Calu3 (cell line): Measurements from ENCODE around the gene TTC23. TPM values are rescaled to one million over a fixed set of nuclear protein-coding genes. Genes with fewer than 3 reads are reported as not detected.

Experiments
- BruUV-seq: library from RNA; stranded (reverse); fragments of 400-500 nt; replicated peaks from 2 replicates; lab custom pipeline; 2021; lab: Mats Ljungman, UMichigan
- CTCF ChIA-PET: fragments of 300-600 bp; sonication (Branson Sonifier 250); formaldehyde crosslinking; loops from one replicate; lab custom pipeline; 2022; ENCODE audit warnings: antibody characterized with exemption; lab: Charles Lee
- DNase-seq: peaks from one replicate; pipeline ENCODE4 v3.0.0; 2022
- H3K27ac Mint-ChIP-seq: one replicate; pipeline ENCODE4 v1.8.0; 2022; ENCODE audit warnings: mixed read lengths; ENCODE audit not compliant: unreplicated experiment
- H3K27me3 Mint-ChIP-seq: one replicate; pipeline ENCODE4 v1.8.0; 2022; ENCODE audit warnings: mixed read lengths; ENCODE audit not compliant: unreplicated experiment
- H3K36me3 Mint-ChIP-seq: one replicate; pipeline ENCODE4 v1.8.0; 2022; ENCODE audit warnings: mild to moderate bottlenecking, moderate library complexity, mixed read lengths; ENCODE audit not compliant: insufficient read depth, unreplicated experiment
- H3K4me1 Mint-ChIP-seq: one replicate; pipeline ENCODE4 v1.8.0; 2022; ENCODE audit warnings: mild to moderate bottlenecking, low read depth, mixed read lengths; ENCODE audit not compliant: unreplicated experiment
- H3K4me3 Mint-ChIP-seq: one replicate; pipeline ENCODE4 v1.8.0; 2022; ENCODE audit warnings: mild to moderate bottlenecking, low read depth, moderate library complexity, mixed read lengths; ENCODE audit not compliant: unreplicated experiment
- H3K9me3 Mint-ChIP-seq: one replicate; pipeline ENCODE4 v1.8.0; 2022; ENCODE audit warnings: low read depth, mixed read lengths; ENCODE audit not compliant: unreplicated experiment
- CTCF ChIP-seq: fragments of 200-600 bp; IDR thresholded peaks from one replicate; pipeline ENCODE4 v1.8.0; 2022; ENCODE audit warnings: antibody characterized with exemption; ENCODE audit not compliant: unreplicated experiment
- intact Hi-C: fragments of 100-400 bp; cut with micrococcal nuclease; formaldehyde crosslinking; loops from one replicate; pipeline ENCODE4 v1.10.0; 2022; ENCODE audit not compliant: unreplicated experiment
- total RNA-seq: library from RNA; stranded (reverse); gene quantifications from 2 replicates; pipeline ENCODE4 v1.2.3, GENCODE V29; 2022

TTC23 gene
- total RNA-seq, 1 experiment from 2014 or later = 18.9 TPM

GRCh38 chr15:99185414-99186130 lies 63.8 kb downstream of the TTC23 start:
- H3K36me3 Mint-ChIP-seq = no peaks in the 10 kb centered on the region
- intact Hi-C loops = no loop called here
- H3K27me3 Mint-ChIP-seq = no peaks in the 10 kb centered on the region
- CTCF ChIA-PET = no interaction called here
- no peaks in the 10 kb centered on the region for H3K9me3 Mint-ChIP-seq
- no peak overlapping the region for H3K27ac Mint-ChIP-seq
- no peak for DNase-seq
- H3K4me3 Mint-ChIP-seq = no peak overlapping the region
- no peak for TF ChIP-seq CTCF
- H3K4me1 Mint-ChIP-seq = no peaks in the 10 kb centered on the region
- no TSS peak for BruUV-seq

- Mint-ChIP-seq H3K4me1 (no peaks in the 10 kb centered on the region), H3K36me3 (no peaks in the 10 kb centered on the region), H3K9me3 (no peaks in the 10 kb centered on the region), H3K27me3 (no peaks in the 10 kb centered on the region), H3K4me3 (no peak overlapping the region), H3K27ac (no peak overlapping the region)
- intact Hi-C loops = no loop called here
- no peak for DNase-seq
- no TSS peak for BruUV-seq
- CTCF ChIA-PET = no interaction called here
- TF ChIP-seq CTCF = no peak
These were observed 66.6 kb downstream of the TTC23 start for GRCh38 chr15:99182791-99183190.

DNA sequence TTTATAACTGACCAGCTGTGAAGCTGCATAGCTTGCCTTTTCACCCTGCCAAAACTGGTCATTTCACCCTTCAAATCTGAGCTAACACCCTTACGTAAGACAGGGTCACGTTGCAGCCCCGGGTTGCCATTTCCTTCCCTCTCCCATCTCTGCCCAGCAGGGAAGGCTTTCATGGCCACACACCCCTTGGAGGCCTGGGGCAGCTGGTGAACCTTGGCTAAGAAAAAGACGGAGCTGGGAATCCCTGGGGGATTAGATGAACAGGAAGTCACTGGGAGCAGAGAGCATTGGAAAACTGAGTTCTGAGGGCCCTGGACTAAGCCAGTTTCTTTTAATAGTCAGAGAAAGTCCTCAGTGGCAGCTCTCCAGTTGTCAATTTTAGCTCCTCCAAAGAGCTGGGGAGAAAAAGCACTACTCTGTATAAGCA lies 67.8 kb downstream of the TTC23 start:
- Mint-ChIP-seq H3K4me1 (no peaks in the 10 kb centered on the region), H3K9me3 (no peaks in the 10 kb centered on the region), H3K27ac (no peak overlapping the region), H3K36me3 (no peaks in the 10 kb centered on the region), H3K4me3 (no peak overlapping the region), H3K27me3 (no peaks in the 10 kb centered on the region)
- no peak for TF ChIP-seq CTCF
- intact Hi-C loops = no loop called here
- BruUV-seq = no TSS peak
- DNase-seq = no peak
- CTCF ChIA-PET = interaction anchor here (0.6 kb wide), 1 partner anchor 29 kb away, joined by 4 read pairs; no protein-coding TSS in a partner anchor

- H3K4me3 Mint-ChIP-seq = no peak overlapping the region
- H3K27me3 Mint-ChIP-seq = no peaks in the 10 kb centered on the region
- TF ChIP-seq CTCF = no peak
- H3K9me3 Mint-ChIP-seq = no peaks in the 10 kb centered on the region
- no peaks in the 10 kb centered on the region for H3K36me3 Mint-ChIP-seq
- DNase-seq = no peak
- BruUV-seq = no TSS peak
- CTCF ChIA-PET = no interaction called here
- no peak overlapping the region for H3K27ac Mint-ChIP-seq
- H3K4me1 Mint-ChIP-seq = no peaks in the 10 kb centered on the region
- intact Hi-C loops = no loop called here
These were observed 68.4 kb downstream of the TTC23 start for GRCh38 chr15:99180964-99181306.
